Stimulated activated CD8-positive, alpha-beta memory T cell treated with anti-CD3 and anti-CD28 coated beads, Interleukin-7, amount 100 ng/mL, for 24 hours (primary cell): ENCODE measurements around the gene NQO2.
"Not testable (repeated sequence)": the region's sequence is repeated elsewhere in the genome, so short reads cannot be mapped to it uniquely, and the experiment has no call there.

ENCODE experiments used
- DNase-seq: peaks from one replicate; pipeline ENCODE4 v3.0.0-alpha.2; 2020; ENCODE audit warnings: low read depth

NQO2 gene

GRCh38 chr6:3013901-3014674, 14.4 kb downstream of the NQO2 start:
- no peak for DNase-seq

GRCh38 chr6:3014675-3015066, 15.0 kb downstream of the NQO2 start:
- DNase-seq, result no peak

- DNase-seq, result no peak
These were observed 15.4 kb downstream of the NQO2 start for GRCh38 chr6:3015144-3015543.

GRCh38 chr6:3016473-3017280, 17.0 kb downstream of the NQO2 start:
- no peak for DNase-seq

DNA sequence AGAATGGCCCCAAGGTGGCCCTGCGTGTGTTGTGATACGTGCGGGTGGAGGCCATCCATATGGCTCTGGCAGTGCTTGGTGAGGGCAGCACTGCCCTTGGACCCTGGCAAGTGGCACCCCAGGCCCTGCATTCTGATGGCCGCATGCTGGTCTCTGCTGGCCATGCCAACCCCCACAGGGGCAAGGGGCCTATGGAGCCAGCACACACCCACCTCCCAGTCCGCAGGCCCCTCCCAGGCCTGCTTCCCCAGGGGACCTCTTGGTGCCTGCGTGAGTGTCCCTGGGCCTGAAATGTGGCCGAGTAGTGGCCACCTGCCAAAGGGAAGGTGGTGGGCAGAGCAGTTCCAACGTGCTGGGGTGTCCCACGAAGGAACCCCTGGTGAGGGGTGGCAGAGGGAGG, 17.6 kb downstream of the NQO2 start:
- no peak for DNase-seq

GRCh38 chr6:3019065-3019464, 19.4 kb downstream of the NQO2 start:
- no peak for DNase-seq

GRCh38 chr6:3019749-3020320, 20.1 kb downstream of the NQO2 start:
- DNase-seq, result no peak

DNA sequence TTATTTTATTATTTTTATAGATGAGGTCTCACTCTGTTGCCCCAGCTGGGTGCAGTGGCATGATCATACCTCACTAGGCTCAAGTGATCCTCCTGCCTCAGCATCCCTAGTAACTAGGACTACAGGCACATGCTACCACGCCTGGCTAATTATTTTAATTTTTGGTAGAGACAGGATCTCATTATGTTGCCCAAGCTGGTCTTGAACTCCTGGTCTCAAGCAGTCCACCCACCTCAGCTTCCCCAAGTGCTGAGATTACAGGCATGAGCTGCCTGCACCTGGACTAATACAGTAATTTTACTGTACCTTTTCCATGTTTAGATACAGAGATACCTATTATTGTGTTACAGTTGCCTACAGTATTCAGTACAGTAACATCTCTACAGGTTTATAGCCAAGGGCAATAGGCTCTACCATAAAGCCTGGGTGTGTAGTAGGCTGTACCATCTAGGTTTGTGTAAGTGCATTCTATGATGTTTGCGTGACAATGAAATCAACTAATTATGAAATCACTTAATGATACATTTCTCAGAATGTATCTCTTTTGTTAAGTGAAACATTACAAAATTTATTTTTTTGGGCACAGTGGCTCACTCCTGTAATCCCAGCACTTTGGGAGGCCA, 21.4 kb downstream of the NQO2 start:
- DNase-seq, result not testable (repeated sequence)

DNA sequence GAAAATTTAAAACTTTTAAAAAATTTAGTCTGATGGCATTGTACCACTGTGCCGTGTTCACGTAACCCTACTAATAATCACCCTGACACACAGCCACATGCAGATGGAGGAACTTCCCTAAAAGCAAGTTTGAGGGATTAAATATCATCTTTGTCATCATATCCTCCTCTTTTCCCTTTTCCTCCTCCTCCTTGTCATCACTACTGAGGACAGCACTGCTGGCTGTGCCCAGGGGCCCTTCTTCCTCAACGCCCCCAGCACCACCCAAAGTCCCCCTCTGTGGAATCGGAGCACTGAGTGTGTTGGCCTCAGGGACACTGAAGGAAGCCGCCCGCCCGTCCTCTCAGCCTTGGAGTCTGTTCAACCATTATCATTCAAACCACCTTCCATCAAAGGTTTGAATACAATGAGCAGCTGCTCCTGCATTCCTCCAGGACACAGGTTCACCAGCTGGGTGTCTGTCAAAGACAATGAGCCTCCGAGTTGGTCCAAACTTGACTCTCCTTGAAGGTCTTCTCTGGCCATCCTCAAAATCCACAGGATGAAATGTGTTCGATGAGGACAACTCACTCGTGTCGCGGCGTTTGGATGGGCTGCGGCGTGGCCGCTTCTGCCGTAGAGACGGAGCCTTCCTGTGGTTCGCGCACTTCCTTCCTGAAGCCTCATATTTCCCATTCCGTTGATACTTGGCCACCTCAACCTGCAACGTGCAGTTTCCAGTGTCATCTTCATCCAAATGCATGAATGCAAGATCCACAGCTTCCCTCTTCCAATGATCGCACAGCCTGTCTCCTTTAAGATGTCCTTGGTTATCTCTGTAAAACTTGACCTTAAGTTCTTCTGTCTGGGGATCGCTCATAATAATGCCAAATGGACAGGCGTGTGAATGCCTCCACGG, 23.3 kb downstream of the NQO2 start:
- peak; percentile 21 for DNase-seq

GRCh38 chr6:3023663-3024483, 24.2 kb downstream of the NQO2 start:
- DNase-seq, result peak; percentile 74

DNA sequence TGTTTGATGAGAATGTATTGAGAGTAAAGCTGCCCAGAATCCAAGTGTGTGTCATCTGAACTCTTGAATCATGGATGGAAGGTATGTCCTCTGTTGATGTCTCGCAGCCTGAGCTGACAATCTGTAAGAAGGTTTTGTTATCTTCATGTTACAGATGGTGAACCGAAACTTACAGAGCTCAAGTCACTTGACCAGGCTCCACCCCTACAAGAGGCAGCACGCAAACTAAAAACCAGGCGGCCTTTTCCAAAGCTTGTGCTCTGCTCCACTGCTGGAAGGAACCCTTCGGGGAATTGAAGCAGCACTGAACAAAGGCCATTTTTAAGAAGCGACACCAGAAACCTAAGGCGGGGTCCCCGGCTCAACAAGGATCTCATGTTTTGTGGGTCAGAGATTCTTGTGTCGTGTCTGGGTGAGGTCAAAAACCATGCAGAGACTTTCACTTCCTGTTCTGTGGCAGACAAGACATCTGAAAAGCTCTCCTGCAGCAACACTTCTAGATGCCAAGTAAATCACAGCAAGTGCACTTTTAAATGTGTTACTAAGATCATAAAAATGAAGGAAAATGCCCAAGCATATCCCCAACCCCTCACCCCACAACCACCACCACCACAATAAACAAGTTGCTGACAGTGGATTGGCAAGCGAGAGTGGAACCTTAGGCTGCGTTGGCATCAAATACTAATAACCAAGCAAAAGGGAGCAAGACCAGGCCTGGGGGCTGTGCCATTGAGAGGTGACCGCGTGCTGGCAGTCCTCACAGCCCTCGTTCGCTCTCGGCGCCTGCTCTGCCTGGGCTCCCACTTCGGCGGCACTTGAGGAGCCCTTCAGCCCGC, 27.3 kb downstream of the NQO2 start:
- no peak for DNase-seq

- not testable (repeated sequence) for DNase-seq
These were observed 28.5 kb downstream of the NQO2 start for GRCh38 chr6:3028156-3028555.

DNA sequence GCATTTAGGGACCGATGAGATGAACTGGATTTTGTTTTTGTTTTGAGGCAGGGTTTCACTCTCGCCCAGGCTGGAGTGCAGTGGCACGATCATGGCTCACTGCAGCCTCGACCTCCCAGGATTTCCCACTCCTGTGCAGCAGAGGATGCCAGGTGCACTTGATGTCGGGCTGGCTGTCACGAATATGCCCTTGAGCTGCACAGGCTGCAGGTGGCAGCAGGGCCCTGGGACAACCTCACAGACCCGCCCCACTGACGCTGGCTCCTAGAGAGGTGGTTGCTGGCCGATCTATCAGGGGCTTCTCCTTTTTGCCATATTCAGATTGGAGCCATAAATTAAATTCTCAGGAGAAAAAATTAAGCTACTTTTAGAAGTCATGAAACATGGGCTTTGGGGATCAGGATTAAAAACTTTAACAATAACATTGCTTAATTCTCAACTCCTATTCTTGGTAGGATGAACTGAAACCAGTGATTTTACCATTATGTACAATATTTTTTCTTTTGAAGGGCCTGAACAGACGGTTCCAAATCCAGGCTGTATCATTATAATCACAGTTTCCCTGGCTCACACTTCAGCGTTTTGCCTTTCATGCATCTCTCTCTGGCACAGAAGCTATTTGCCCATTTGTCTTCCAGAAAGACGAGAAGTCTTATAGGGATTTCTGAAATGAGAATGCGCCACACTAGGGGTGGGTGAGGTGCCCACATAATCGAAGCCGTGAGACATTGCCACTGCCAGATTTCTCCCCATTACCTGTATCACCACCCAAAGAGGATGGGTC, 32.4 kb downstream of the NQO2 start:
- no peak for DNase-seq

GRCh38 chr6:3032986-3033385, 33.3 kb downstream of the NQO2 start:
- no peak for DNase-seq

- no peak for DNase-seq
These were observed 34.0 kb downstream of the NQO2 start for GRCh38 chr6:3033652-3034051.

GRCh38 chr6:3035397-3035796, 35.7 kb downstream of the NQO2 start:
- DNase-seq, result no peak

- DNase-seq, result no peak
These were observed 37.4 kb downstream of the NQO2 start for GRCh38 chr6:3036861-3037637.
